ENCODE measurements around the gene MAPK11.

MAPK11 gene

DNA sequence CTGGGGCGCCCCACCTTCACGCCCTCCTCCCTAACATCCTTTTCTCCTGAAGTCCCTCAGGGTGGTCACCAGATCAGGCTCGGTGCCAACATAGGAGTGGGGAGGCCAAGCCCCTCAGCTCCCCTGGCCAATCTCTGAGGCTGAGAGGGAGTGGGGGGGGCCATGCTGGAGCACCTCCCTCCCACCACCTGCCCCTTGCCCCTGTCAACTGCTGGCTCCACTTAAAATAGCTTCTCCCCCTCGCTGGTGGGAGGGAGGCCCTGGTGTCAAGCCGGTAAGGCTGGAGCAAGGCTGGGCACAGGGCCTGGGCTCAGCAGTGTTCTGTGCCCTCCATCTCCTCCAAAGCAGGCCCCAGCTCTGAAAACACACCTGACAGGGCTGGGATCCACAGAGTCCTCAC, 32.4 kb upstream of the MAPK11 start:
- ChIA-PET POLR2A (interaction anchor here (0.8 to 1.5 kb wide), 3 partner anchors 12 to 31 kb away, joined by 3 read pairs; no protein-coding TSS in a partner anchor), CTCF (interaction anchor here (0.6 kb wide), 1 partner anchor 130 kb away, joined by 3 read pairs; no protein-coding TSS in a partner anchor)
- TF ChIP-seq HDGF (IDR thresholded peaks at IDR 0.05; ENCODE audit: borderline replicate concordance) (no peak), FOXA1 (IDR thresholded peaks at IDR 0.05) (no peak), PKNOX1 (IDR thresholded peaks at IDR 0.05) (no peak), NFRKB (IDR thresholded peaks at IDR 0.05) (no peak), SUZ12 (IDR thresholded peaks at IDR 0.05) (no peak), LEF1 (IDR thresholded peaks at IDR 0.05; ENCODE audit: borderline replicate concordance) (no peak), ARNT (IDR thresholded peaks at IDR 0.05) (no peak), CTBP1 (IDR thresholded peaks at IDR 0.05; ENCODE audit: borderline replicate concordance) (no peak), SP1 (IDR thresholded peaks at IDR 0.05) (no peak), ELF4 (IDR thresholded peaks at IDR 0.05) (no peak), ZNF384 (IDR thresholded peaks at IDR 0.05) (no peak), L3MBTL2 (conservative IDR thresholded peaks at IDR 0.05) (no peak), BHLHE40 (IDR thresholded peaks at IDR 0.05; ENCODE audit: borderline replicate concordance) (no peak), FOXK2 (IDR thresholded peaks at IDR 0.05) (no peak), FOXM1 (IDR thresholded peaks at IDR 0.05; ENCODE audit: borderline replicate concordance) (no peak), TARDBP (IDR thresholded peaks at IDR 0.05) (no peak)
- DNase-seq (ENCODE audit: extremely low spot score), result no peak

- ChIA-PET CTCF (interaction anchor here (0.6 kb wide), 1 partner anchor 130 kb away, joined by 3 read pairs; no protein-coding TSS in a partner anchor), POLR2A (interaction anchor here (0.8 to 1.5 kb wide), 3 partner anchors 12 to 30 kb away, joined by 3 read pairs; no protein-coding TSS in a partner anchor)
- TF ChIP-seq ARNT (IDR thresholded peaks at IDR 0.05) (no peak), PKNOX1 (IDR thresholded peaks at IDR 0.05) (no peak), SUZ12 (IDR thresholded peaks at IDR 0.05) (no peak), FOXK2 (IDR thresholded peaks at IDR 0.05) (no peak), SP1 (IDR thresholded peaks at IDR 0.05) (no peak), ZNF384 (IDR thresholded peaks at IDR 0.05) (no peak), HDGF (IDR thresholded peaks at IDR 0.05; ENCODE audit: borderline replicate concordance) (no peak), FOXM1 (IDR thresholded peaks at IDR 0.05; ENCODE audit: borderline replicate concordance) (no peak), ELF4 (IDR thresholded peaks at IDR 0.05) (no peak), FOXA1 (IDR thresholded peaks at IDR 0.05) (no peak)
- DNase-seq (ENCODE audit: extremely low spot score), result no peak
Observed at GRCh38 chr22:50302041-50302541, 31.9 kb upstream of the MAPK11 start.

GRCh38 chr22:50301581-50301991, 31.4 kb upstream of the MAPK11 start:
- CTCF ChIA-PET, result no interaction called here
- DNase-seq (ENCODE audit: extremely low spot score), result no peak
- TF ChIP-seq PKNOX1 (IDR thresholded peaks at IDR 0.05), result no peak
- no peak for TF ChIP-seq LEF1 (IDR thresholded peaks at IDR 0.05; ENCODE audit: borderline replicate concordance)
- no peak for TF ChIP-seq ELF4 (IDR thresholded peaks at IDR 0.05)
- TF ChIP-seq HDGF (IDR thresholded peaks at IDR 0.05; ENCODE audit: borderline replicate concordance), result no peak
- no peak for TF ChIP-seq NFRKB (IDR thresholded peaks at IDR 0.05)
- TF ChIP-seq SP1 (IDR thresholded peaks at IDR 0.05), result no peak
- no peak for TF ChIP-seq SUZ12 (IDR thresholded peaks at IDR 0.05)
- no peak for TF ChIP-seq ARNT (IDR thresholded peaks at IDR 0.05)
- TF ChIP-seq L3MBTL2 (conservative IDR thresholded peaks at IDR 0.05), result no peak
- POLR2A ChIA-PET, result interaction anchor here (1.3 to 1.5 kb wide), 2 partner anchors 28 to 30 kb away, joined by 3 read pairs; no protein-coding TSS in a partner anchor

DNA sequence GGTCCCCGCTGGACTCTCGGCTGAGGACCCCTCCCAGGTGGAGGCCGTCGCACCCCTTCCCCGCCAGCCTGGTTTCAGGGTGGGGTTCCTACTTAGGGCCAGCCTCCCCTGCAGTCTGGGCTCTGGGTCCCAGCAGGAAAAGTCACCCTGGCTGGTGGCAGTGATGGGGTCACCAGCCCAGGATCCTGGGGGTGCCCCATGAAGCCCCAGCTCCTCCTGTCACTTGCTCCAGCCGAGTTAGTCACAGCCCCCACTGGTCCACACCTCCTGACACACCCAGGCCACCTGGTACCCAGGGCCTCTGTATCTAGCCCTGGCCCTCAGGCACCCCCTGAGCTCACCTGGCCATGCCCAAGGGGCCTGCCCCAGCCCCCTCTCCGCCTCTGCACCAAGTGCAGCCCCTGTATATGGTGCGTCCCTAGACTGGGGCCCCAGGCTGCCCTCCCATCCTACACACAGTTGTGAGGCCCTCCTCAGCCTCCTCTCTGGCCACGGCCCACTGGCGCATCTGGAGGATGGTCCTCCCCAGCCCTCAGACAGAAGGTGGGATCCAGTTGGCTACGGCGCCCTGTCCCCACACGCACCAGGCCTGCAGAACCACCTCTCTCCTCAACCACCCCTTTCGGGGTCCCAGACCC, 30.6 kb upstream of the MAPK11 start:
- ChIA-PET CTCF (interaction anchor here (0.6 kb wide), 1 partner anchor 65 kb away, joined by 4 read pairs; no protein-coding TSS in a partner anchor), POLR2A (interaction anchor here (1.5 kb wide), 1 partner anchor 29 kb away, joined by 3 read pairs; no protein-coding TSS in a partner anchor)
- no peak for TF ChIP-seq CTBP1 (IDR thresholded peaks at IDR 0.05; ENCODE audit: borderline replicate concordance)
- no peak for TF ChIP-seq FOXM1 (IDR thresholded peaks at IDR 0.05; ENCODE audit: borderline replicate concordance)
- DNase-seq (ENCODE audit: extremely low spot score), result no peak

GRCh38 chr22:50299785-50300619, 29.8 kb upstream of the MAPK11 start:
- no peak for TF ChIP-seq FOXA1 (IDR thresholded peaks at IDR 0.05)
- TF ChIP-seq ELF4 (IDR thresholded peaks at IDR 0.05), result no peak
- TF ChIP-seq SP1 (IDR thresholded peaks at IDR 0.05), result no peak
- no peak for TF ChIP-seq ZNF384 (IDR thresholded peaks at IDR 0.05)
- TF ChIP-seq FOXM1 (IDR thresholded peaks at IDR 0.05; ENCODE audit: borderline replicate concordance), result no peak
- no peak for TF ChIP-seq PKNOX1 (IDR thresholded peaks at IDR 0.05)
- TF ChIP-seq BHLHE40 (IDR thresholded peaks at IDR 0.05; ENCODE audit: borderline replicate concordance), result no peak
- no peak for TF ChIP-seq TARDBP (IDR thresholded peaks at IDR 0.05)
- no peak for TF ChIP-seq FOXK2 (IDR thresholded peaks at IDR 0.05)
- no peak for TF ChIP-seq CTBP1 (IDR thresholded peaks at IDR 0.05; ENCODE audit: borderline replicate concordance)
- no peak for TF ChIP-seq LEF1 (IDR thresholded peaks at IDR 0.05; ENCODE audit: borderline replicate concordance)
- no peak for TF ChIP-seq NFRKB (IDR thresholded peaks at IDR 0.05)
- no peak for TF ChIP-seq HDGF (IDR thresholded peaks at IDR 0.05; ENCODE audit: borderline replicate concordance)
- TF ChIP-seq SUZ12 (IDR thresholded peaks at IDR 0.05), result no peak
- no peak for TF ChIP-seq ARNT (IDR thresholded peaks at IDR 0.05)
- no peak for TF ChIP-seq L3MBTL2 (conservative IDR thresholded peaks at IDR 0.05)
- CTCF ChIA-PET, result interaction anchor here (0.6 kb wide), 1 partner anchor 66 kb away, joined by 4 read pairs; no protein-coding TSS in a partner anchor
- no peak for DNase-seq (ENCODE audit: extremely low spot score)
- POLR2A ChIA-PET, result no interaction called here

All from HEK293T (cell line).